ENCODE results near the gene DDR1.
A peak's percentile ranks its signal among the peaks of the same experiment; 100 is the strongest.
"Not testable (repeated sequence)": the region's sequence is repeated elsewhere in the genome, so short reads cannot be mapped to it uniquely, and the experiment has no call there.

Gene DDR1

DNA sequence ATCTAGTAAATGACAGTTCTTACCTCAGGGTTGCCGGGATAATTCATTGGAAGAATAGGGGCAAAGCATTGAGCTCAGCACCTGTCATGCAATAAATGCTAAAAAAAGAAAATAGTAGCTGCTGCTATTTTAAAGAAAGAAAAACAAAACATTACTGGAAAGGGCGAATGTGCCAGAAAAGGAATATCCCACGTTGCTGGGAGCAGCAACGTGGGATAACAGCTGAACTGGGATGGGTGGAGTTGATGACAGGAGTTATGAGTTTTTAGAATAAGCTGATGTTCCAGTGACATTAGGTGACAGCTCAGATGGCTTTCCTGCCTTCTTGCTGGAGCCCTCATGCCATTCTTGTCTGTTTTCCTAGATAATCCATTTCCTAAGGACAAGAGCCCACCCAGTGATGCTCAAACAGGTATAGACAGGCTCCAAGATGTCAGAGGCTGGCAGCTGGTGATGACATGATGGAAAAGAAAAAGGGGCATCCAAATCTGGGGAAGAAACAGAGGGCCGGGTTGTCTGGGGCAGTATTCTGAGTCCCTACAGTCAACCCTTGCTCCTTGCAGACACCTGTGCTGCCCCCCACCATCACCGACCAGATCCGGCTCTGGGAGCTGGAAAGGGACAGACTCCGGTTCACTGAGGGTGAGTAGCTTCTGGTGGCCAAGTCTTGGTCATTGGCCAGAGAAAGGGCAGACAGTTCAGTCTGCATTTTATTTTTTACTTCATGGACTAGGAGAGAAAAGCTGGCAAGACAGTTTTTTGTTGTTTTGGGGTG, 28.6 kb downstream of the DDR1 start:
- no peaks in the 10 kb centered on the region for H3K9me3 ChIP-seq
- H3K4me2 ChIP-seq: peak overlapping the region; percentile 91; the same call in 1 of the 2 replicates
- no peak overlapping the region for H3K27ac ChIP-seq
- peak overlapping the region; percentile 86; the same call in 1 of the 2 replicates for H3K9ac ChIP-seq
- TF ChIP-seq Cebpa-rat (IDR thresholded peaks at IDR 0.05): no peak
- H4K20me1 ChIP-seq: no peaks in the 10 kb centered on the region
- no peaks in the 10 kb centered on the region for H3K27me3 ChIP-seq
- no peak overlapping the region for H3K4me3 ChIP-seq
- peaks cover 67% of the 10 kb centered on the region for H3K36me3 ChIP-seq
- peaks cover 32% of the 10 kb centered on the region for H3K4me1 ChIP-seq

DNA sequence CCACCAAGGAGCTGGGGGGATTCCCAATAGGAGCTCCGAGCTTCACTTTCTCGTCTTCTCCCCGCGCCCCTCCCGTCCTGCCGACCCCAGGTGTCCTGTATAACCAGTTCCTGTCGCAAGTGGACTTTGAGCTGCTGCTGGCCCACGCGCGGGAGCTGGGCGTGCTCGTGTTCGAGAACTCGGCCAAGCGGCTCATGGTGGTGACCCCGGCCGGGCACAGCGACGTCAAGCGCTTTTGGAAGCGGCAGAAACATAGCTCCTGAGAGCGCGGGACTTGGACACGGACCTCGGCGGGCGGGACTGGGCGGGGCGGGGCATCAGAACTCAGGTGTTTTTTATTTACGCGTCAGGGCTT, 29.4 kb downstream of the DDR1 start:
- peak overlapping the region; percentile 91 for H3K4me2 ChIP-seq
- peaks cover 29% of the 10 kb centered on the region for H3K4me1 ChIP-seq
- no peak for TF ChIP-seq Cebpa-rat (IDR thresholded peaks at IDR 0.05)
- no peaks in the 10 kb centered on the region for H3K27me3 ChIP-seq
- no peaks in the 10 kb centered on the region for H4K20me1 ChIP-seq
- no peaks in the 10 kb centered on the region for H3K9me3 ChIP-seq
- H3K36me3 ChIP-seq: peaks cover 75% of the 10 kb centered on the region
- H3K27ac ChIP-seq: peak overlapping the region; percentile 86
- peak overlapping the region; percentile 86 for H3K9ac ChIP-seq
- H3K4me3 ChIP-seq: peak overlapping the region; percentile 76

DNA sequence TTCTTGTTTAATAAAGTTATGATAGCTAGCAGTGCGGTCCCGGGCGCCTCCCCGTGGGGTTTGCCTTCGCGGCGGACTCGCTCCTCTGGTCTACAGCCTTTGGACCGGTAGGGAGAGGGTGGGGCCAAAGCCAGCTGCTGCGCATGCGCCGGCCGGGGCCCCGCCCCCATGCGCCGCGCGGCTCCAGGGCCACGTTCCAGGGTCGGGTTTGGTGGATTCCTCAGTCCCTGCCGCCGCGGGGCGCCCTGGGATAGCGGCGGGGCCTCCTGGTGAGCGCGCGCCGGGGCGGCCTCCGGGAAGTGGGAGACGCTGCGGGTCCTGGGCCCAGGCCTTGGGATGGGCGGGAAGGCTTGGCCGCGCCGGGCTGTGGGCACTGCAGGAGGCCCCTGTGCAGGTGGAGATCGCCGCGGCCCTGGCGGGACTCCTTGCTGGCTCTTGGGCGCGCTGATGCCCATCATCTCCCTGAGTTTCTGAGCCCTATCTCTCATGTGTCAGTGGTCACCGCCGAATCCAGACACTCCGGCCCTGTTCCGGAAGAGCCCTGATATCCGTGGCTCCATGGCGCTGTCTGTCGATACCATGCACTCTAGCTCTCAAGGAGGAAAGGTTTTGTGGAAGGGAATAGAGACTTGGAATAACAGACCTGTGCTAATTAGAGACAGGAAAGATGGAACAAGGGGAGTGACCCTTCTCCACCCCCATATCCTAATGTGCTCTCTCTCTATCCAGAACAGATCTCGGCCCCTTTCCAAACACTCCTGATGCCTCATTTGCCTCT, 29.9 kb downstream of the DDR1 start, which contains the start of gene VARS2:
TSS of gene VARS2 (plus strand) at position 163 of the 778 bp plus-strand sequence. CDS start at position 762, 599 bp downstream.
- no peaks in the 10 kb centered on the region for H3K27me3 ChIP-seq
- no peaks in the 10 kb centered on the region for H4K20me1 ChIP-seq
- H3K4me2 ChIP-seq: peak within 1 kb of the TSS; percentile 91
- peaks cover 77% of the 10 kb centered on the region for H3K36me3 ChIP-seq
- H3K9me3 ChIP-seq: no peaks in the 10 kb centered on the region
- peak within 1 kb of the TSS; percentile 86 for H3K9ac ChIP-seq
- no peak for TF ChIP-seq Cebpa-rat (IDR thresholded peaks at IDR 0.05)
- peak within 1 kb of the TSS; percentile 86 for H3K27ac ChIP-seq
- peak within 1 kb of the TSS; percentile 76 for H3K4me3 ChIP-seq
- peaks cover 23% of the 10 kb centered on the region for H3K4me1 ChIP-seq

DNA sequence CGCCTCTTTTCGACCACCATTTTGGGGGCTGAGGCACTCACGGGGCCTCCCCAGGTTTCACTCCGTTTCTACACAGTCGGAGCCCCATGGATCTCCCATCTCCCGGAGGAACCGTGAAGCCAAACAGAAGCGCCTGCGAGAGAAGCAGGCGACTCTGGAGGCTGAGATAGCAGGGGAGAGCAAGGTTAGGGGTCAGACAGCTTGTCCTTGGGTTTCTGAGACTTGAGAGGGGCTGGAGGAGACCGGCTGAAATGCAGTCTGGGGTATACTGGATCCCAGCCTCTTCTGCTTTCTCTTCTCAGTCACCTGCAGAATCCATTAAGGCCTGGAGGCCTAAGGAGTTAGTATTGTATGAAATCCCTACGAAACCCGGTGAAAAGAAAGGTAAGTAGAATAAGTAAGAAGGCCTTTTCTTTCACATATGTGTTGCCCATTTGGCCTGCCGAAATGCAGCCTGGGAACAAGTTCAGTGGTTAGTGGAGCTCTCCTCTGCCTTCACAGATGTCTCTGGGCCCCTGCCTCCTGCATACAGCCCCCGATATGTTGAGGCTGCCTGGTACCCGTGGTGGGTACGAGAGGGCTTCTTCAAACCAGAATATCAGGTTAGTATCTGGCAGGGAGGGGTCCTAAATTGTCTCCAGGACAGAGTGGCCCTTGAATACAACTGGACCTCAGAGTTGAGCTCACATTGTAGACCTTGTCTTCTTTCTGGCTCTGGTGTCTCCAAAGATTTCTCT, 30.7 kb downstream of the DDR1 start:
- Histone ChIP-seq H3K27me3 (no peaks in the 10 kb centered on the region), H3K4me3 (peak overlapping the region; percentile 76), H3K4me2 (peak overlapping the region; percentile 91), H3K27ac (peak overlapping the region; percentile 86), H3K4me1 (peaks cover 20% of the 10 kb centered on the region), H3K9me3 (no peaks in the 10 kb centered on the region), H4K20me1 (no peaks in the 10 kb centered on the region), H3K9ac (peak overlapping the region; percentile 86), H3K36me3 (peaks cover 77% of the 10 kb centered on the region)
- TF ChIP-seq Cebpa-rat (IDR thresholded peaks at IDR 0.05): no peak

- Histone ChIP-seq H3K27me3 (no peaks in the 10 kb centered on the region), H4K20me1 (no peaks in the 10 kb centered on the region), H3K9me3 (no peaks in the 10 kb centered on the region), H3K4me3 (no peak overlapping the region), H3K27ac (no peak overlapping the region), H3K4me2 (peak overlapping the region; percentile 91), H3K36me3 (peaks cover 77% of the 10 kb centered on the region), H3K4me1 (peaks cover 20% of the 10 kb centered on the region), H3K9ac (peak overlapping the region; percentile 86; the same call in 1 of the 2 replicates)
- TF ChIP-seq Cebpa-rat (IDR thresholded peaks at IDR 0.05): no peak
Measured at GRCh38 chr6:30915591-30915946, 31.2 kb downstream of the DDR1 start.

GRCh38 chr6:30917041-30917440, 32.7 kb downstream of the DDR1 start:
- TF ChIP-seq Cebpa-rat (IDR thresholded peaks at IDR 0.05): no peak
- peak overlapping the region; percentile 34; the same call in 1 of the 2 replicates for H3K9ac ChIP-seq
- no peaks in the 10 kb centered on the region for H3K9me3 ChIP-seq

GRCh38 chr6:30917487-30917886, 33.2 kb downstream of the DDR1 start:
- TF ChIP-seq Cebpa-rat (IDR thresholded peaks at IDR 0.05): no peak
- H3K9ac ChIP-seq: 0 out of 2 replicates have a peak overlapping the region, but pooled peaks have one; percentile 34
- H3K4me3 ChIP-seq: no peak overlapping the region
- H3K4me1 ChIP-seq: peaks cover 20% of the 10 kb centered on the region
- H3K9me3 ChIP-seq: no peaks in the 10 kb centered on the region
- H4K20me1 ChIP-seq: no peaks in the 10 kb centered on the region
- H3K36me3 ChIP-seq: peaks cover 78% of the 10 kb centered on the region
- no peak overlapping the region for H3K27ac ChIP-seq
- no peak overlapping the region for H3K4me2 ChIP-seq
- no peaks in the 10 kb centered on the region for H3K27me3 ChIP-seq

More at GRCh38 chr6:30917041-30917440, 32.7 kb downstream of the DDR1 start:
- Histone ChIP-seq H3K36me3 (peaks cover 78% of the 10 kb centered on the region), H3K4me2 (no peak overlapping the region), H3K4me3 (no peak overlapping the region), H3K27ac (no peak overlapping the region), H3K4me1 (peaks cover 20% of the 10 kb centered on the region), H3K27me3 (no peaks in the 10 kb centered on the region), H4K20me1 (no peaks in the 10 kb centered on the region)

DNA sequence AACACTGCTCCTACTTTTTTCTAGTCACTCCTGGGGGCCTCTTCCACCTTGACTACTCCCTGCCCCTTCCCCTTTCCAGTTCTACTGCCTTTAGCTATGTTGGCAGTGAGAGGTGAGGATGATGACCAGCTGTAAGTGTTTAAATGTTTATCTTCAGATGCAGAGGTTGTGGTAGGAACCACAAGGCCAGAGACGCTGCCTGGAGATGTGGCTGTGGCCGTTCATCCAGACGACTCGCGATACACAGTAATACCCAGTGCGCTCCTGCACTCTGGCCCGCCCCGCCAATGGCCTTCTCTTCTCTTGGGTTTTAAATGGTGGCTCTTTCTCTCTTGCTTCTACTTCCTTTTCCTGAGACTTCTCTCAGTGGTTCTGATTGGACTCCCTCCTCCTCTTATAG, 34.4 kb downstream of the DDR1 start:
- H3K4me1 ChIP-seq: peaks cover 17% of the 10 kb centered on the region
- H3K4me3 ChIP-seq: no peak overlapping the region
- TF ChIP-seq Cebpa-rat (IDR thresholded peaks at IDR 0.05): no peak
- no peak overlapping the region for H3K27ac ChIP-seq
- no peak overlapping the region for H3K9ac ChIP-seq
- peaks cover 79% of the 10 kb centered on the region for H3K36me3 ChIP-seq
- H4K20me1 ChIP-seq: no peaks in the 10 kb centered on the region
- H3K27me3 ChIP-seq: no peaks in the 10 kb centered on the region
- no peak overlapping the region for H3K4me2 ChIP-seq
- no peaks in the 10 kb centered on the region for H3K9me3 ChIP-seq

GRCh38 chr6:30922447-30922852, 38.1 kb downstream of the DDR1 start:
- Histone ChIP-seq H3K9ac (no peak overlapping the region), H3K4me2 (no peak overlapping the region), H3K4me1 (no peaks in the 10 kb centered on the region), H3K9me3 (no peaks in the 10 kb centered on the region), H3K36me3 (peaks cover 100% of the 10 kb centered on the region), H3K4me3 (no peak overlapping the region), H3K27me3 (no peaks in the 10 kb centered on the region), H4K20me1 (no peaks in the 10 kb centered on the region), H3K27ac (no peak overlapping the region)
- no peak for TF ChIP-seq Cebpa-rat (IDR thresholded peaks at IDR 0.05)

DNA sequence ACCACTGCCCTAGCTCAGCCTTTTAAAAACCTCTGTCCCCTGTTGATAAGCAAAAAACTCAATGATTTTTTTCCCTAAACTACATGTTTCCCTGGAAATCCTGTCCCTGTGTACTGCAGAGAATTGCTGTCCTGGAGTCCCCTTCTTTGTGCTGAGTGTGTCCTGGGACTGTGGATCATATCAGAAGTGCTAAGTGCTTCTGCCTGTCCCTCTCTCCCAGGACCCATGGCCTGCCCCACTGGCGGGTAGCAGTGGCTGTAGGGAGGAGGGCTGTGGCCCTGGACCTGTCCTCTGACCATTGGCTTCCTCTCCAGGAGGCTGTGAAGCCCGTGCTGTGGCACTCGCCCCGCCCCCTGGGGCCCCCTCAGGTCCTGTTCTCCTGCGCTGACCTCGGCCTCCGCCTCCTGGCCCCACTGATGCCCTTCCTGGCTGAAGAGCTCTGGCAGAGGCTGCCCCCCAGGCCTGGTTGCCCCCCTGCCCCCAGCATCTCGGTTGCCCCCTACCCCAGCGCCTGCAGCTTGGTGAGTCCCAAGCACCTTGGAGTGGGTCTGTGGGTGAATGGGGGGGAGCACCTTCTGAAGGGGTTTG, 39.8 kb downstream of the DDR1 start:
- not testable (repeated sequence) for H3K4me2 ChIP-seq, H3K4me3 ChIP-seq, H3K4me1 ChIP-seq, H3K9ac ChIP-seq, H3K27me3 ChIP-seq, H3K27ac ChIP-seq, H4K20me1 ChIP-seq
- Histone ChIP-seq H3K9me3 (peaks cover 13% of the 10 kb centered on the region), H3K36me3 (peaks cover 100% of the 10 kb centered on the region)
